ENCODE data around the gene ADAMTSL5.

- TF ChIP-seq POLR2A (IDR thresholded peaks at IDR 0.05): no peak
- no peak for TF ChIP-seq CTCF (IDR thresholded peaks at IDR 0.05)
These were observed 42.8 kb downstream of the ADAMTSL5 start for GRCh38 chr19:1470055-1470304.

Measured in gastroesophageal sphincter (tissue), 3 donors.